OCI-LY1 (cell line): ENCODE data around the gene S100G.

Source experiments
- H2AFZ ChIP-seq: fragments of 200-600 bp; sonication (generic), shearing (Covaris generic); 2 replicates; pipeline ENCODE4 v1.6.0; 2014; ENCODE audit warnings: antibody characterized with exemption, mild to moderate bottlenecking, low read length
- H3F3A ChIP-seq: fragments of 200-600 bp; sonication (generic), shearing (Covaris generic); 2 replicates; pipeline ENCODE4 v1.6.0; 2014; ENCODE audit warnings: mild to moderate bottlenecking, antibody characterized with exemption, low read length, moderate library complexity; ENCODE audit not compliant: insufficient read depth
- H3K27ac ChIP-seq: fragments of 200-600 bp; sonication (generic); 2 replicates; pipeline ENCODE4 v1.5.1; 2014; ENCODE audit warnings: low read length, mixed run types, mild to moderate bottlenecking, low read depth; ENCODE audit not compliant: poor library complexity, severe bottlenecking
- H3K27me3 ChIP-seq: fragments of 200-600 bp; sonication (generic); 2 replicates; pipeline ENCODE4 v1.6.0; 2014; ENCODE audit warnings: antibody characterized with exemption, mild to moderate bottlenecking, low read length, moderate library complexity; ENCODE audit not compliant: insufficient read depth
- H3K36me3 ChIP-seq: fragments of 200-600 bp; sonication (generic); 2 replicates; pipeline ENCODE4 v1.6.1; 2014; ENCODE audit warnings: mild to moderate bottlenecking, antibody characterized with exemption, low read length, moderate library complexity, mixed read lengths; ENCODE audit not compliant: insufficient read depth
- H3K4me1 ChIP-seq: fragments of 200-600 bp; sonication (generic); 2 replicates; pipeline ENCODE4 v1.5.1; 2014; ENCODE audit warnings: mild to moderate bottlenecking, low read length, moderate library complexity; ENCODE audit not compliant: insufficient read depth, severe bottlenecking
- H3K4me2 ChIP-seq: fragments of 200-600 bp; sonication (generic), shearing (Covaris generic); 2 replicates; pipeline ENCODE4 v1.6.1; 2014; ENCODE audit warnings: low read length
- H3K4me3 ChIP-seq: fragments of 200-600 bp; sonication (generic); 2 replicates; pipeline ENCODE4 v1.5.1; 2014; ENCODE audit warnings: low read length, low read depth, mild to moderate bottlenecking, mixed read lengths; ENCODE audit not compliant: poor library complexity, severe bottlenecking
- H3K79me2 ChIP-seq: fragments of 200-600 bp; shearing (Covaris generic); 2 replicates; pipeline ENCODE4 v1.6.1; 2016; ENCODE audit warnings: mixed run types, low read length, mixed read lengths; ENCODE audit not compliant: insufficient read depth
- H3K9ac ChIP-seq: fragments of 200-600 bp; sonication (generic), shearing (Covaris generic); 2 replicates; pipeline ENCODE4 v1.6.1; 2014; ENCODE audit warnings: mild to moderate bottlenecking, low read length, mixed read lengths
- H3K9me2 ChIP-seq: fragments of 200-600 bp; sonication (generic), shearing (Covaris generic); 2 replicates; pipeline ENCODE4 v1.6.1; 2014; ENCODE audit warnings: low read depth, mild to moderate bottlenecking, low read length, mixed read lengths
- H3K9me3 ChIP-seq: fragments of 200-600 bp; shearing (Covaris generic); 2 replicates; pipeline ENCODE4 v1.6.1; 2014; ENCODE audit warnings: low read length, mixed read lengths
- H4K20me1 ChIP-seq: fragments of 200-600 bp; sonication (generic), shearing (Covaris generic); 2 replicates; pipeline ENCODE4 v1.6.0; 2016; ENCODE audit warnings: mild to moderate bottlenecking, low read length; ENCODE audit not compliant: insufficient read depth
- CTCF ChIP-seq: fragments of 200-600 bp; sonication (generic), shearing (Covaris generic); IDR thresholded peaks from 2 replicates; pipeline ENCODE4 v1.5.1; 2017; ENCODE audit warnings: mild to moderate bottlenecking, antibody characterized with exemption, low read length, moderate library complexity, mixed read lengths
- EZH2 ChIP-seq: fragments of 200-600 bp; sonication (generic), shearing (Covaris generic); IDR thresholded peaks from 2 replicates; pipeline ENCODE4 v1.8.0; 2017; ENCODE audit warnings: borderline replicate concordance, mixed run types, mild to moderate bottlenecking, antibody characterized with exemption, low read length, moderate library complexity, mixed read lengths

S100G gene

GRCh38 chrX:16683007-16683664 is 33.2 kb downstream of the S100G start:
- Histone ChIP-seq H3K4me2 (no peak overlapping the region), H3K27me3 (no peaks in the 10 kb centered on the region), H3K4me3 (no peak overlapping the region), H3F3A (no peaks in the 10 kb centered on the region), H3K9me3 (no peaks in the 10 kb centered on the region), H3K9ac (no peak overlapping the region), H2AFZ (no peak overlapping the region), H3K27ac (no peak overlapping the region), H3K9me2 (no peaks in the 10 kb centered on the region), H3K36me3 (peaks cover 66% of the 10 kb centered on the region), H4K20me1 (no peaks in the 10 kb centered on the region), H3K4me1 (no peaks in the 10 kb centered on the region), H3K79me2 (no peaks in the 10 kb centered on the region)
- TF ChIP-seq EZH2, result no peak
- TF ChIP-seq CTCF, result no peak

GRCh38 chrX:16687514-16687913 is 37.6 kb downstream of the S100G start:
- no peak overlapping the region for H2AFZ ChIP-seq
- no peak overlapping the region for H3K27ac ChIP-seq
- H3K36me3 ChIP-seq, result peaks cover 81% of the 10 kb centered on the region
- no peaks in the 10 kb centered on the region for H3K4me1 ChIP-seq
- no peaks in the 10 kb centered on the region for H4K20me1 ChIP-seq
- no peak overlapping the region for H3K4me3 ChIP-seq
- H3F3A ChIP-seq, result no peaks in the 10 kb centered on the region
- no peaks in the 10 kb centered on the region for H3K79me2 ChIP-seq
- TF ChIP-seq EZH2, result no peak
- no peak for TF ChIP-seq CTCF
- H3K9ac ChIP-seq, result no peak overlapping the region
- H3K4me2 ChIP-seq, result no peak overlapping the region
- no peaks in the 10 kb centered on the region for H3K9me3 ChIP-seq
- no peaks in the 10 kb centered on the region for H3K9me2 ChIP-seq
- H3K27me3 ChIP-seq, result no peaks in the 10 kb centered on the region

- Histone ChIP-seq H3K27ac (no peak overlapping the region), H3K9me2 (no peaks in the 10 kb centered on the region), H3K36me3 (peaks cover 72% of the 10 kb centered on the region), H3K9me3 (no peaks in the 10 kb centered on the region), H2AFZ (no peak overlapping the region), H3K27me3 (no peaks in the 10 kb centered on the region), H3K4me2 (no peak overlapping the region), H3K9ac (no peak overlapping the region), H3K79me2 (no peaks in the 10 kb centered on the region), H3K4me3 (no peak overlapping the region), H3F3A (no peaks in the 10 kb centered on the region), H3K4me1 (peaks cover 9% of the 10 kb centered on the region), H4K20me1 (no peaks in the 10 kb centered on the region)
- TF ChIP-seq EZH2 (no peak), CTCF (peak; percentile 66)
These were observed 45.2 kb downstream of the S100G start for GRCh38 chrX:16695079-16695676.
